H54 (cell line): Measurements from ENCODE around the gene TNFRSF21.

Experiments
- DNase-seq: peaks from one replicate; pipeline ENCODE4 v3.0.0; 2011; ENCODE audit warnings: low spot score, mixed read lengths; ENCODE audit not compliant: insufficient read length
- FAIRE-seq: peaks from 3 replicates; lab custom pipeline; 2011; peaks lifted over from hg19 to GRCh38; lab: Jason Lieb, UNC
- POLR2A ChIP-seq: IDR thresholded peaks from 2 replicates; pipeline ENCODE4 v1.6.1; 2011; ENCODE audit warnings: low read depth, mild to moderate bottlenecking, low read length

TNFRSF21 gene

GRCh38 chr6:47262231-47262630 is 47.5 kb downstream of the TNFRSF21 start:
- TF ChIP-seq POLR2A, result no peak
- FAIRE-seq (no peak), DNase-seq (no peak)

GRCh38 chr6:47261191-47261590 is 48.5 kb downstream of the TNFRSF21 start:
- DNase-seq (no peak), FAIRE-seq (no peak)
- TF ChIP-seq POLR2A, result no peak

DNA sequence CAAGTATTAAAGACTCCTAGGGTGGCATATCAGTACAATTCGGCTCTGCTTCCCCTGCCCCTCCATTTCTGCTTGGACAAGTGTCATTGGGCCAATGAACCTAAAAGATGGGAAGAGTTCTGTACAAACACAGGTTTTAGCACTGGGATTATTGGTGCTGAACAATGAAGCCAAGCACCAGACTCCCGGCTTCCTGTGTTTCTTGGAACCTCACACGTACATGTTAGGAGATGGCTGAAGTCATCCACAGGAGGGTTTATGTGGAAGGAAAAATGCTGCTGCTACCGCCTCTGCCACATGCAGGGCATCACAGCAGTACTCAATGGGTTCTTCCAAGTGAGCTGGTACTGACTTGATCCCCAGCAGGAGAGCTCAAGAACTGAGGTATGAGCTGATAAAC is 49.7 kb downstream of the TNFRSF21 start:
- no peak for TF ChIP-seq POLR2A
- DNase-seq (no peak), FAIRE-seq (no peak)

DNA sequence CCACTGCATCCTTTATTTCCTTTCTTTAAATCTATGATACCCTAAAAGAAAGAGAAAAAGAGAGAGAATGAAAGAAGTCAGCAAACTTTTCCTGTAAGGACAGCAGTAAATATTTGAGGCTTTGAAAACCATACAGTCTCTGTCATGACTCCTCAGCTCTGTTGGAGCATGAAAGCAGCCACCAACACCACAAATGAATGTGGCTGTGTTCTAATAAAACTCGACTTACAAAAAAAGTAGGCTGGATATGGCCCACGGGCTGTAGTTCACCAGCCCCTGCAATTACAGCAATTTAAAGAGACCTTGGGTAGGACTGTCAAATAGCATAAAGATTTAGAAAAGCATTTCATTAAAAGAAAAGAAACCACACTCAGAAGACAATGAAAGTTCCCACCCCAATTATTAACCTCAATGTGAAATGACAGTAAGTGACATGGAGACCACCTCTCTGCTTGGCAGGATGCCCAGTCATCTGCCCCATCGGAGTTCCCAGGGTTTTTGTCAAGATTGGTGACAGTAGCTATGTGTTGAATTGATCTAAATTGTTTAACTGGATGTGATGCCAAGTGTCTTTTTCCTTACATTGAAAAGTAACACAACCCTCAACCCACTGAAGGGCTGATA is 50.9 kb downstream of the TNFRSF21 start:
- no peak for DNase-seq
- TF ChIP-seq POLR2A, result no peak
- no peak for FAIRE-seq

GRCh38 chr6:47256981-47257730 is 52.5 kb downstream of the TNFRSF21 start:
- DNase-seq, result no peak
- TF ChIP-seq POLR2A, result no peak
- no peak for FAIRE-seq

- FAIRE-seq (no peak), DNase-seq (no peak)
- no peak for TF ChIP-seq POLR2A
Observed at GRCh38 chr6:47256361-47256760, 53.3 kb downstream of the TNFRSF21 start.

DNA sequence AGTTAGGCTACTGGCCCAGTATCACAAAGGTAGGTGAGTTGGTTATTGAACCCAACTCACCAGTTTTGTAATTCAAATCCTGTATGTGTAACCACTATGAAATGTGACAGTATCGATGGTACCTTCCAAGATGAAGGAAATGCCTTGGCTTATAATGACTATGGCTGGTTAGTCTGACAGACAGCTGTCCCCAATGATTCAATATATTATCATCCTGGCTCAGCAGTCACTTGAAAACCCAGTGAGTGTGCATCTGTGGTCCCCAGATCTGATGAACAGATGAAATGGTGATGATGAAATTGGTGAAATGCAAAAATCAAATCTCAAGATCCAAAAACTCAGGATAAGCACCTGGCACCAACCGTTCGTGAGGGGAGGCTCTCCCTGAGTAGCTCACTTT is 54.8 kb downstream of the TNFRSF21 start:
- DNase-seq, result no peak
- no peak for FAIRE-seq
- TF ChIP-seq POLR2A, result no peak

- no peak for FAIRE-seq
- no peak for TF ChIP-seq POLR2A
- no peak for DNase-seq
Observed at GRCh38 chr6:47254051-47254450, 55.7 kb downstream of the TNFRSF21 start.

DNA sequence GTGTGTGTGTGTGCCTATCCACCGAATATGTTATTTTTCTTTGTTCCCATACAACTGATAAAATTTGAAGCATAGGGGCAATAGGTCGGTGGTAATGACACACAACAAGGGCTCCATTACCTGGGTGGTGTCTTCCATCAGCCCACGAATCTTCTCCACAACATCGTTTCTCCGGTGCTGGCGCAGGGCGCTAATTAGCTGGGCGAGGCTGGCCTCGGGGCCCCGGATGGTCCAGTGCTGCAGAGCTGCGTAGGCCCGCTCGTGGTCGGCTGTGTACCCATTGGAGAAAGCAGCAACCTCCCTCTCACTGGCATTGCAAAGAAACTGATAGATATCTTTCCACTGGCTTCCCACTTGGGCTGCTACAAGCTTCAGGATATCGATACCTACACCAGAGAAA is 56.6 kb downstream of the TNFRSF21 start:
- TF ChIP-seq POLR2A, result no peak
- no peak for DNase-seq
- FAIRE-seq, result no peak

DNA sequence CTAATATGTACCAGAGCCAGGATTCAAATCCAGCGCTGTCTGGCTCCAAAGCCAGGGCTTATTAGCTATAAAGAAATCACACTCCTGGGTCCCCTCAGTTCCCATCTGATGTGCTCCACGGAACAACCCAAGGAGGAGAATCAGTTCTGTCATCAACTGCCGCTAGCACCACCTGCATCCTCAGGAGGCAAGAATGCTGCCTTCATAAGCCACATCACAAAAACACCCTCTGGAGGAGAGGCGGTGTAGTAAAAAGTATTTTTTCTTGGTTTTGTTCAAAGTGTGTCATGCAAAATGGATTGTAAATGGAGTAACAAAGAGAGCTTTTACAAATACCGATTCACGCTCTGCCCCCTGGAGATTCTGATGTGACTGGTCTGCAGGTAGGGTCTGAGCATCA is 57.1 kb downstream of the TNFRSF21 start:
- FAIRE-seq, result no peak
- no peak for DNase-seq
- TF ChIP-seq POLR2A, result no peak

GRCh38 chr6:47251396-47251795 is 58.3 kb downstream of the TNFRSF21 start:
- no peak for TF ChIP-seq POLR2A
- FAIRE-seq (no peak), DNase-seq (no peak)

DNA sequence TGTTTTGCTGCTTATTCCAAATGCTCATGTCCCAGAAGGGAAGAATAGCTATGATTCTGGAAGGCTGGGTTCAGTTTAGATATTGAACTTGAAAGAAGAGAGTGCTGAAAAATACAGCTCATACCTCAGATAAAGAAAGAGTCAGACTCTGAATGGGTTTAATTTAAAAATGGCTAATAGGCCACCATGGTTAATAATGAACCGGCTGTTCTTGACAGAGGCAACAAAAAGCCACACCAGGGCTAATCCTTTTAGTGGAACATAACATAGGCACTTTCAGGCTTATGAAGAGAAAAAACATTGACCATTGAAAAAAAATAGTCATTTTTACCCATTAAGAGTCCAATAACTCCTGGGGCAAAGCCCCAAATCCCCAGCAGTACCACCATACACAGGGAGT is 59.4 kb downstream of the TNFRSF21 start:
- DNase-seq (no peak), FAIRE-seq (no peak)
- TF ChIP-seq POLR2A, result no peak

- TF ChIP-seq POLR2A, result no peak
- FAIRE-seq, result no peak
- DNase-seq, result no peak
Observed at GRCh38 chr6:47248446-47248845, 61.3 kb downstream of the TNFRSF21 start.

DNA sequence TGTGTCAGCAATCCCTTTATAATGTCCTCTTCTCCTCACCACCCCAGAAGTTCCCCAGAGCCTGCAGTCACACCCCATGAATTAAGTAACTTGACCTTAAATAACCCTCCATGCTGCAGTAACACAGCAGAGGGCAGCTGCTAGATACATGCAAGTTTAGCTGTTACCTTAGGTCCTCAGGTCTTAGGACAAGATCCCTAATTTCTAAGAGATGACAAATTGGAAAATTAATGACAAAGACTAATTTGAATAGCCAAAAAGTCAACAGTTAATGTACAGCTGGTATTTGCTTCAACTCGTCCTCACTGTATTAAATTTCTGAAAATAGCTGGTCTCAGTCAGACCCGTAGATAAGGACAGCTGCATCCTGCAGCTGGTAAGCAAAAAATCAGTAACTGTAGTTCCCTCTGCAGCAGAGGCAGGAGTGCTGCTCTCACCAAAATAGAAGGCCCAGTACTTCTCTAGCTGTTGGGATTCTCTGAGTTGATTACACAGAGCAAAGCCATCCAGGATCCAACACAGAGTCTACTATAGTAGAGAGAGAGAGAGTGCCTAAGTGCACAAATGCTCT is 62.4 kb downstream of the TNFRSF21 start:
- no peak for DNase-seq
- TF ChIP-seq POLR2A, result no peak
- FAIRE-seq, result peak; percentile 85

- no peak for TF ChIP-seq POLR2A
- DNase-seq (no peak), FAIRE-seq (no peak)
Observed at GRCh38 chr6:47246551-47246950, 63.2 kb downstream of the TNFRSF21 start.
